GM19463 (cell line): ENCODE results near the gene STOM.
"Not testable (repeated sequence)": the region's sequence is repeated elsewhere in the genome, so short reads cannot be mapped to it uniquely, and the experiment has no call there.

ENCODE experiments used
- ATAC-seq: cut with Tn5 transposase; IDR thresholded peaks from one replicate; pipeline ENCODE4 v1.9.1; 2021; ENCODE audit warnings: mild to moderate bottlenecking, moderate library complexity; ENCODE audit not compliant: unreplicated experiment

The STOM gene

GRCh38 chr9:121369595-121370265 is at the start of gene STOM:
Gene STOM (minus strand): TSS chr9:121370250. CDS start chr9:121370187, 63 bp downstream.
- peak; percentile 41 for ATAC-seq

GRCh38 chr9:121411993-121412392 is 41.9 kb upstream of the STOM start:
- ATAC-seq, result no peak

- no peak for ATAC-seq
Observed at GRCh38 chr9:121405899-121406298, 35.8 kb upstream of the STOM start.

GRCh38 chr9:121404906-121405305 is 34.9 kb upstream of the STOM start:
- ATAC-seq, result no peak

GRCh38 chr9:121399883-121400607 is 30.0 kb upstream of the STOM start:
- ATAC-seq, result no peak

- ATAC-seq, result no peak
Observed at GRCh38 chr9:121399126-121399882, 29.3 kb upstream of the STOM start.

- ATAC-seq, result no peak
Observed at GRCh38 chr9:121398374-121398773, 28.3 kb upstream of the STOM start.

- ATAC-seq, result not testable (repeated sequence)
Observed at GRCh38 chr9:121397277-121397676, 27.2 kb upstream of the STOM start.

- no peak for ATAC-seq
Observed at GRCh38 chr9:121395558-121395957, 25.5 kb upstream of the STOM start.

GRCh38 chr9:121394292-121394691 is 24.2 kb upstream of the STOM start:
- no peak for ATAC-seq

- ATAC-seq, result no peak
Observed at GRCh38 chr9:121393318-121393717, 23.3 kb upstream of the STOM start.

GRCh38 chr9:121390372-121390771 is 20.3 kb upstream of the STOM start:
- ATAC-seq, result no peak

GRCh38 chr9:121388140-121388905 is 18.3 kb upstream of the STOM start:
- ATAC-seq, result no peak

- ATAC-seq, result no peak
Observed at GRCh38 chr9:121386442-121387175, 16.6 kb upstream of the STOM start.

GRCh38 chr9:121383715-121384114 is 13.7 kb upstream of the STOM start:
- no peak for ATAC-seq

GRCh38 chr9:121380846-121381245 is 10.8 kb upstream of the STOM start:
- ATAC-seq, result no peak

GRCh38 chr9:121376214-121376830 is 6.3 kb upstream of the STOM start:
- ATAC-seq, result no peak

- ATAC-seq, result no peak
Observed at GRCh38 chr9:121373011-121373729, 3.1 kb upstream of the STOM start.
